B cell (primary cell): ENCODE data around the gene FAM227B.

Experiments
- EZH2 ChIP-seq: IDR thresholded peaks from 2 replicates; pipeline ENCODE4 v1.6.1; 2012; ENCODE audit warnings: borderline replicate concordance, low read depth, mild to moderate bottlenecking, moderate library complexity, low read length; ENCODE audit not compliant: insufficient read depth, poor library complexity, severe bottlenecking
- TF ChIP-seq, protein P1 (sequence below): fragments of 200-600 bp; IDR thresholded peaks from one replicate; pipeline ENCODE4 v1.8.0; 2022; ENCODE audit warnings: antibody characterized with exemption, mild to moderate bottlenecking

DNA sequence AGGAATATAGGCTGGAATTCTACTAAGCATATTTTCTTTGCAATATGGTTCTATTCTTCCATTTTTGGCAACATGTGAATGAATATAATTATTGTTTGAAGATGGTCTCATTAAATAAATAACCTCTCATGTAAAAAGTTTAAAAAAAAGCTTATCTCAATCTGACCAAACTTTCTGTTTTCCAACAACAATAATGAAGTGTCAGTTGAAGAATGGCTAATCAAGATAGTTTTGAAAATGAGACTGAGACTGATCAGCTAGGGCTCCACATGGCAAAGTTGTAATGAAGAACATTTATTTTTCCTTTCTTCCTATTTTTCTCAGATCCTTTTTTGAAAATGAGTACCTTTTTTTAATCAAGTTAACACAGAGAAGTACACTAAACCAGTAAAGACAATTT lies 333.1 kb downstream of the FAM227B start:
- TF ChIP-seq, protein P1, sequence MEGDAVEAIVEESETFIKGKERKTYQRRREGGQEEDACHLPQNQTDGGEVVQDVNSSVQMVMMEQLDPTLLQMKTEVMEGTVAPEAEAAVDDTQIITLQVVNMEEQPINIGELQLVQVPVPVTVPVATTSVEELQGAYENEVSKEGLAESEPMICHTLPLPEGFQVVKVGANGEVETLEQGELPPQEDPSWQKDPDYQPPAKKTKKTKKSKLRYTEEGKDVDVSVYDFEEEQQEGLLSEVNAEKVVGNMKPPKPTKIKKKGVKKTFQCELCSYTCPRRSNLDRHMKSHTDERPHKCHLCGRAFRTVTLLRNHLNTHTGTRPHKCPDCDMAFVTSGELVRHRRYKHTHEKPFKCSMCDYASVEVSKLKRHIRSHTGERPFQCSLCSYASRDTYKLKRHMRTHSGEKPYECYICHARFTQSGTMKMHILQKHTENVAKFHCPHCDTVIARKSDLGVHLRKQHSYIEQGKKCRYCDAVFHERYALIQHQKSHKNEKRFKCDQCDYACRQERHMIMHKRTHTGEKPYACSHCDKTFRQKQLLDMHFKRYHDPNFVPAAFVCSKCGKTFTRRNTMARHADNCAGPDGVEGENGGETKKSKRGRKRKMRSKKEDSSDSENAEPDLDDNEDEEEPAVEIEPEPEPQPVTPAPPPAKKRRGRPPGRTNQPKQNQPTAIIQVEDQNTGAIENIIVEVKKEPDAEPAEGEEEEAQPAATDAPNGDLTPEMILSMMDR, result no peak
- TF ChIP-seq EZH2, result no peak
